Activated naive CD8-positive, alpha-beta T cell treated with anti-CD3 and anti-CD28 coated beads for 36 hours (primary cell): Measurements from ENCODE around the gene LMO4. TPM values are rescaled to one million over a fixed set of nuclear protein-coding genes. Genes with fewer than 3 reads are reported as not detected.
A peak's percentile ranks its signal among the peaks of the same experiment; 100 is the strongest.

Experiments used
- DNase-seq: peaks from one replicate; pipeline ENCODE4 v3.0.0; 2021
- H3K27ac Mint-ChIP-seq: one replicate; pipeline ENCODE4 v1.8.0; 2022; ENCODE audit warnings: mild to moderate bottlenecking, moderate library complexity, mixed read lengths
- H3K27me3 Mint-ChIP-seq: one replicate; pipeline ENCODE4 v1.8.0; 2022; ENCODE audit warnings: mild to moderate bottlenecking, mixed read lengths
- H3K36me3 Mint-ChIP-seq: one replicate; pipeline ENCODE4 v1.8.0; 2021; ENCODE audit warnings: mild to moderate bottlenecking, mixed read lengths
- H3K4me1 Mint-ChIP-seq: one replicate; pipeline ENCODE4 v1.8.0; 2021; ENCODE audit warnings: mixed read lengths
- H3K4me3 Mint-ChIP-seq: one replicate; pipeline ENCODE4 v1.8.0; 2022; ENCODE audit warnings: mild to moderate bottlenecking, moderate library complexity, mixed read lengths
- H3K9me3 Mint-ChIP-seq: one replicate; pipeline ENCODE4 v1.8.0; 2022; ENCODE audit warnings: mixed read lengths
- total RNA-seq, 2 experiments: library from RNA; stranded (reverse); gene quantifications; one replicate each; pipeline ENCODE4 v1.2.3, GENCODE V29; 2021

LMO4 gene
- total RNA-seq, 2 experiments from 2014 or later = 29.7 to 32.8 TPM

DNA sequence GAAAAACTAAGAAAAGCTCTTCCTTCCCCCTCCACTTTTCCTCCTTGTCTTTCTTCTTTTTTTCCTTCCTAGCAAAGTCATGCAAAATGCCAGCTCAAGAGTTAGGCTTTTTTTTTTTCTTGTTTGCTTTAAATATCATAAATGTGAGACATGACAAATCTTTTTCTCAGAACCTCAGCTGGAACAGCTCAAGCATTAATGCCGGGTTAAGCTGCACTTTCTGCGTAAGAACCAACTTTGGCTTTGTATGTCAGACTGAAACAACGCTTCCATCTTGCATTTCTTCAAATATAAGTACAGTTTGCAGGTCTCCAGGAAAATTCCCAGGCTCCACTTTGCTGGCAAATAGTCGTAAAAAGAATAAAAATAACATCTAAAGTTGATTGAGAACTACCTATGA lies 20.7 kb upstream of the LMO4 start:
- Mint-ChIP-seq H3K27ac (no peak overlapping the region), H3K4me1 (no peaks in the 10 kb centered on the region), H3K27me3 (no peaks in the 10 kb centered on the region), H3K4me3 (no peak overlapping the region), H3K36me3 (no peaks in the 10 kb centered on the region), H3K9me3 (no peaks in the 10 kb centered on the region)
- no peak for DNase-seq

DNA sequence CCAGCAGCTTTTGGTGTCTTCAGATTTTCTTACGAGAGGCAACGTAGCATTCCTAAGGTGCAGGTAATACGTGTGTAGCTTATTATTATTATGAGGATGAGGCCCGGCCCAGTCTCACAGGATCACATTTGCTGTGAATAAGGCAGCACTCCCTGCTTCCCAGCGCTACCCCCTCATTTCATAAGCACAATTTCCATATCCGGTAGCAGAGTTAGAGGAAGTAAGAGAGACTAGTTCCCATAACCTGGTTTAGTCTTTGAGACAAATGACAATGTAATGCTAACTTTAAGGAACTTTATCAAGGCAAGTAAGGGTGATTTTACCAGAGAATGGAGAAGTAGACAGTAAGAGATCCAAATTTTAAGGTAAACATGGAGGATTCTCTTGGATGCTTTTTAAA lies 14.6 kb upstream of the LMO4 start:
- Mint-ChIP-seq H3K36me3 (no peaks in the 10 kb centered on the region), H3K27me3 (peaks cover 6% of the 10 kb centered on the region), H3K9me3 (no peaks in the 10 kb centered on the region), H3K4me1 (peaks cover 3% of the 10 kb centered on the region), H3K4me3 (no peak overlapping the region), H3K27ac (no peak overlapping the region)
- no peak for DNase-seq

DNA sequence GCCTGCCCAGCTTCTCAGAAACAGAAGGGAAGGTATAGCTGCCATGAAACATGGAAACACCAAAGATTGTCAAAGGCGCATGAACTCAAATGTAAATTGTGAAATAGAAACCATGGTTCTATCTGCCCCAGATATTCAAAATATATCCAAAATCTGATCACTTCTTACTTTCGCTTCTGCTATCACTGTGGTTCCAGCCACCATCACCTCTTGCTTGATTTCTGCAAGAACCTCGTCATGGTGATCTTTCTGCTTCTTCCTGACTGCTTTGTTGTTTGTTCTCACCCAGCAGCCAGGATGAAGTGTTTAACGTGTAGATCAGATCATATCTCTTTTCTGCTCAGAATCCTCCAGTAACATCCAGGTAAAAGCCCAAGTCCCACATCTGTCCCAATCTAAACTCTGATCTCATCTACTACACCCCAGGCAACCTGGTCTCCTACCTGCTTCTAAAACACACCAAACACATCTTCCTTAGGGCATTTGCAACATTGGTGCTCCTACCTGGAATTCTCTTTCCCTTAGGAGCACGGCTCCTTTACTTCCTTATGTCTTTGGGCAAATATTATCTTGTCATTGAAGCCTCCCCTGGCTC lies 10.5 kb upstream of the LMO4 start:
- no peak for DNase-seq
- no peaks in the 10 kb centered on the region for H3K36me3 Mint-ChIP-seq
- no peaks in the 10 kb centered on the region for H3K9me3 Mint-ChIP-seq
- H3K4me3 Mint-ChIP-seq = no peak overlapping the region
- H3K27me3 Mint-ChIP-seq = peaks cover 6% of the 10 kb centered on the region
- peaks cover 3% of the 10 kb centered on the region for H3K4me1 Mint-ChIP-seq
- no peak overlapping the region for H3K27ac Mint-ChIP-seq

DNA sequence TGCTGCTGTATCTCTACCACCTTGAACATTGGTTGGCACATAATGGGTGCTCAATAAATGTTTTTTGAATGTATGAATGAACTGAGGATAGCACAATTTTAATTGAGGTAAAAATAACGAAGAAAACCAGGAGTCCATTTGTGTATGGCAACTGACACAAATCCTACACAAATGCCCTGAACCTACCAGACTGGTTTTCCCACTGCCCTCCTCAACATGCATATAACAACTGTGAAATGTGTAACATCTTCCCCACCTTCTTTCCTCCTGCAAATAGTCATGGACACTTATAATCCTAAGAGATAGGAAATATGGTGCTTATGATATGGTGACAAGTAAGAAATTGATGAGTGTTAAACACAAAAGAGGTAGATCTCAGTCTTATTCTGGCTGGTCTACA lies 9.9 kb upstream of the LMO4 start:
- Mint-ChIP-seq H3K27me3 (peaks cover 6% of the 10 kb centered on the region), H3K4me3 (no peak overlapping the region), H3K27ac (no peak overlapping the region), H3K9me3 (no peaks in the 10 kb centered on the region), H3K36me3 (no peaks in the 10 kb centered on the region), H3K4me1 (peaks cover 3% of the 10 kb centered on the region)
- DNase-seq = no peak

DNA sequence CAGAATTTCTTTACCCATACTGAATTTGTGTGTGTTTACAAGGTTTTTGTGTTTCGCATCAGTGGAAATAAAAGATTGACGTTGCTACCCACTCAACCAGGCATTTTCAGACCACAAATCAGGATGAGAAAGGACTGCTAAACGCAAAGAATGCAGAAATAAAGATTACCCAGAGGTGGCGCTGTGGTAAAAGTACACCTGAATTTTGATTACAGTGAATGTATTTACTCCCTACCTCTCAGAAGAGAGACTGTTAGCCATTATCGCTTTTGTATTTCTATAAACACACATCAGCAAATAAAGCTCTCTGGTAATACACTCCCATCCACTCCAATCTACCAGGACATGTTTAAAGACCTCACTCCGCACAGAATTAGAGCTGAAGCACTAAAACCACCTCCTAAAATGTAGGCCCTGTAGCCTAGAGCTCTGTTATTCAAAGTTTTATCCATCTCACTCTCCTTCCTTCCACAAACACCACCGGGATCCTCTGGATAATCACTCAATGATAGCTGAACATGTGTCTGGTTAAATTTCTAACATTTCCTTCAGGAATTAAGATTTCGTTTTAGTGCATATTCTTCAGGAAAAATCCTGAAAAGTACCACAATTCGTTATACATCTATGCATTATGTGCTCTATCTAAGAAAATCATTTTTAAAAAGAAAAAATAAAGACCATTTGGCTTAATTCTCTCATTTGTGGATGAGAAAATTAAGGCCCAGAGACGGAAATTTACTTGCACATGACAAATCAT lies 2.5 kb upstream of the LMO4 start:
- H3K4me1 Mint-ChIP-seq = peaks cover 19% of the 10 kb centered on the region
- H3K36me3 Mint-ChIP-seq = peaks cover 5% of the 10 kb centered on the region
- H3K27me3 Mint-ChIP-seq = no peaks in the 10 kb centered on the region
- no peaks in the 10 kb centered on the region for H3K9me3 Mint-ChIP-seq
- no peak overlapping the region for H3K27ac Mint-ChIP-seq
- peak; percentile 20 for DNase-seq
- H3K4me3 Mint-ChIP-seq = no peak overlapping the region

DNA sequence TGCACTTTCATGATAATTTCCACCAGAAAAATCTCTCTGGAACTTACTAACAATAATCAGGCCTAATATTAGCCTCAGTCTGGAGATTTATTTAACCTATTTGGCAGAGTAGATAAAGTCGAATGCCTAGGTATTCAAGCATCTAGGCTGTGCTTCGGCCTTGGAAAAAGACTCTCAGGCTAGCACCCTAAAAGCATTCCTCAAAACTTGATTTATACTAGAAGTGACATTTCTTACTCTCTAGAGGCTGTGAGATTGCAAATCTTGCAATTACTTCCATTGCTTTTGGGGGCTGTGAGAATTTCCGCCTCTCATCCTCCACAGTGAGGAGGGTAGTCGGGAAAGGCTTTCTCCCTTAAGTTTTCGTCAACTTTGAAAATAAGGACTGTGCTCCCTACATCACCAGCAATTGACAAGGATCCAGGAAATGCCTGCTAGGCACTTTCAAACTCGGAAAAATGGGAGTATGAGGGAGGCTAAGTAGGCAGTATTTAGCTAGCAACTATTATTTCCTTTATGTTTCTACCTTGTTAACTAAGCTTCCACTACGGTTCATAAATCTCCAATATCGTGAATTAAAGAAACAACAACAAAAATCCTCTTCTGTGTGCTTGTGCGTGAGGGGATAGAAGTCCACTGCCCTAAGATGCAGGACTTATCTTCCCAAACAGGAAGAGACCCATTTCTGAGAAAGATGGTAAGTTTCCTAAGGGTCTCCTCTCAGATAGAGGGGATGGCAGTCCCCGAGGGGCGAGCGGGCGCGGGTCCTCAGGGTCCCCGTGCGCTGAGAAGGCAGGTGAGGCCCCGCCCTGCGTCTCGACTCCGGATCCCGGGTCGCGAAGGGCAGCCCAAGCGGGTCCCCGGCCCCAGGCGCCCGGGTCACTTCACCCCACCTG lies 1.1 kb upstream of the LMO4 start:
- Mint-ChIP-seq H3K27ac (peak overlapping the region; percentile 89), H3K36me3 (peaks cover 12% of the 10 kb centered on the region), H3K9me3 (no peaks in the 10 kb centered on the region), H3K4me3 (peak overlapping the region; percentile 87), H3K27me3 (no peaks in the 10 kb centered on the region), H3K4me1 (peaks cover 27% of the 10 kb centered on the region)
- DNase-seq = no peak

DNA sequence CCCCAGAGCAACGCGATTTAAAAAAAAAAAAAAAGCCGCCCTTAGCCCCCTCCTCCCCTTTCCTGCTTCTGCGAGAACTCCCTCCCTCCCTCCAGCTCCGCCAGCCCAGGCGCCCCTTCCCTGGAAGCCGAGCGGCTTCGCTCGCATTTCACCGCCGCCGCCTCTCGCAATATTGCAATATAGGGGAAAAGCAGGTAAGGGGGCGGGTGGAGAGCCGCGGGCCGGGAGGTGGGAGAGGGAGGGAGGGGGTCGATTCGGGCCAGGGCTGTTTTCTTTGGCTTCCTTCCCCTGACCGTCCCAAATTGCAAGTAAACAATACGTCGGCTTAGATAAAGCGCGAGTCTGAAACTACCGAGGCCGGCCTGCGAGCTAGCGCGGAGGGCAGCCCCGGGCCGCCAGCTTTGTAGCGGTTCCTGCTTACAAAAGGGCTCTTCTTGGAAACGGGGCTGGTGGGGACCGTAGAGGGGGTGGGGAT lies 408 bp downstream of the LMO4 start:
- Mint-ChIP-seq H3K4me1 (peaks cover 39% of the 10 kb centered on the region), H3K27ac (peak overlapping the region; percentile 95), H3K4me3 (peak overlapping the region; percentile 85), H3K36me3 (peaks cover 22% of the 10 kb centered on the region), H3K27me3 (no peaks in the 10 kb centered on the region), H3K9me3 (no peaks in the 10 kb centered on the region)
- peak; percentile 55 for DNase-seq

DNA sequence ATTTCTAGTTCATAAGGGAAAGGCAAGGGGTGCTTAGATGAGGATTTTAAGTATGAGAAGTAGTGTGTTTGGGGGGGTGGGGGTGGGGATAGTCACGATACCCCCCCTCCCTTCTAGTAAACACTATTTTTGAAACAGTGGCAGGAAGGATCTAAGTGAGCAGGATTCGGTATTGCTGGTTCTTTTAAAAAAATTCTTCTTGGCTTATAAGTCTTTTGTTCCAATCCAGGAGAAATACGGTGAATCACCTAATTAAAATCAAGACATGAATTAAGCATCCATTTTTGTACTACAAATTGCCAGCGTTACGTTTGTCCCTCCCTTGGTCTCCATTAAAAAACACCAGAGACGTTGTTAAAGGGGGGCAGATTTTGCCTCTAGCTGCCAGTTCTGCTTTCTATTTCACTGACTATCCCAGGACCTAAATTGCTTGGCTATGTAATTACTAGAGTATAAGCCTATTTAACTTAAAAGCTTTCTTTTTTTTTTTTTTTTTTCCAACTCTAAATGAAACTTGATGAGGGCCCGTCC lies 911 bp downstream of the LMO4 start:
- H3K9me3 Mint-ChIP-seq = no peaks in the 10 kb centered on the region
- peaks cover 22% of the 10 kb centered on the region for H3K36me3 Mint-ChIP-seq
- H3K4me3 Mint-ChIP-seq = peak overlapping the region; percentile 85
- H3K27me3 Mint-ChIP-seq = no peaks in the 10 kb centered on the region
- peak; percentile 2 for DNase-seq
- H3K4me1 Mint-ChIP-seq = peaks cover 43% of the 10 kb centered on the region
- H3K27ac Mint-ChIP-seq = peak overlapping the region; percentile 95

DNA sequence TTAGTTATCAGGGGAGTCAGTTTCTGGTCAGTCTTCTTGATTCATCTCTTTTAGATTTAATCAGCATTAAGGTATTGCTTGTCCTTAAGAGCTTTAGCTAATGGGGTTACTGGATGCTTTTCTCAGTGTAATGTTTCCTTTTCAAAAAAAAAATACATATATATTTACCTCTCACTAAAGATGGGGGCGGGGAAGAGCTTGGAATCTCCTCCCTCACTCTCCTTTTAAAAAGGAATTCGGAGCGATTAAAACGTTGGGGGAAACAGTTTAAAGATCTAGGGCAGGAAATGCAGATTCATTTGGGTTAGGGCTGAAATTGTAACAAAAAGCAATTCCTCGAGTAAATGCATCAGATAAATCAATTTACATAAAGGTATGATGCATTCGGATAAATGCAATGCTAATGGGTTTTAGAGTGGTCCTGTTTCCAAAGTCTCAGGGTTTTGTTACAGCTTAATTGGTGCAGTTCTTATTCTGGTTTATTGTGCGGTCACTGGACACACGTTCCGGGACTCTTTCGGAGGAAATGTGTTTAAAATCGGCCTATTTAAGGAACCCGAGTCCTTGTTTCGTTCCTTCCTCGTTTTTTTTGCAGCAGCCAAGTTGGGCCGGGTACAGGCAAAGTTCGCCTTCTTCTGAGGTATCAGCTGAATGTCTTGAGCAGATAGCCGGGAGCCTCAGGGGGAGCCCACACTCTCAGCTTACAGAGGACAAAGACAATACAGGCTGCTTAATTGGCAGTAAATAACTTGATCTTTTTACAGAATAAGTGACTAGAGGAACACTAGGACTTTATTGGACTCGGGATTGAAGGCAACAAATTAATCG lies 1.6 kb downstream of the LMO4 start:
- H3K36me3 Mint-ChIP-seq = peaks cover 22% of the 10 kb centered on the region
- peaks cover 43% of the 10 kb centered on the region for H3K4me1 Mint-ChIP-seq
- peak overlapping the region; percentile 85 for H3K4me3 Mint-ChIP-seq
- H3K9me3 Mint-ChIP-seq = no peaks in the 10 kb centered on the region
- peak; percentile 8 for DNase-seq
- peak overlapping the region; percentile 95 for H3K27ac Mint-ChIP-seq
- H3K27me3 Mint-ChIP-seq = no peaks in the 10 kb centered on the region

DNA sequence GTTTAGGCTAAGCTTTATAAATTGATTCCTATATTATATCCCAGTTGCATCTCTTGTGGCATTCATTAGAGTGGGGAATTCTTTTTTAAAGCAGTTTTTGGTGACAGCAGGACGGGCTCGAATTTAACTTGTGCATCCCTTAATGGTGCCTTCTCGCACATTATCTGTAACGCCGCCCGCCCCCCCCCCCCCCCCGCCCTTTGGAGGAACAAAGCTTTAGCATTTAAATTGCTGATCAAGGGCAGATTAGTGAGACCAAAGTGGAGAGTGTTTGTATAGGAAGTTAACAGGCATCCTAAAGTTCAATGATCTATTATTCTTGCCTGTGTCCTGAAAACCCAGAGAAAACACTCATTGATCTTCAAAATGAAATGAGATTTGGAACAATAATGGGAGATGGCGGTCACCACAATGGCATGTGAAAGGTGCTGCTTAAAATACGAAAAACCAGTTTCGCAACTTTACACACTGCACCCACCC lies 2.2 kb downstream of the LMO4 start:
- H3K27me3 Mint-ChIP-seq = no peaks in the 10 kb centered on the region
- peak overlapping the region; percentile 85 for H3K4me3 Mint-ChIP-seq
- peaks cover 46% of the 10 kb centered on the region for H3K4me1 Mint-ChIP-seq
- no peaks in the 10 kb centered on the region for H3K9me3 Mint-ChIP-seq
- H3K36me3 Mint-ChIP-seq = peaks cover 22% of the 10 kb centered on the region
- DNase-seq = no peak
- peak overlapping the region; percentile 95 for H3K27ac Mint-ChIP-seq

DNA sequence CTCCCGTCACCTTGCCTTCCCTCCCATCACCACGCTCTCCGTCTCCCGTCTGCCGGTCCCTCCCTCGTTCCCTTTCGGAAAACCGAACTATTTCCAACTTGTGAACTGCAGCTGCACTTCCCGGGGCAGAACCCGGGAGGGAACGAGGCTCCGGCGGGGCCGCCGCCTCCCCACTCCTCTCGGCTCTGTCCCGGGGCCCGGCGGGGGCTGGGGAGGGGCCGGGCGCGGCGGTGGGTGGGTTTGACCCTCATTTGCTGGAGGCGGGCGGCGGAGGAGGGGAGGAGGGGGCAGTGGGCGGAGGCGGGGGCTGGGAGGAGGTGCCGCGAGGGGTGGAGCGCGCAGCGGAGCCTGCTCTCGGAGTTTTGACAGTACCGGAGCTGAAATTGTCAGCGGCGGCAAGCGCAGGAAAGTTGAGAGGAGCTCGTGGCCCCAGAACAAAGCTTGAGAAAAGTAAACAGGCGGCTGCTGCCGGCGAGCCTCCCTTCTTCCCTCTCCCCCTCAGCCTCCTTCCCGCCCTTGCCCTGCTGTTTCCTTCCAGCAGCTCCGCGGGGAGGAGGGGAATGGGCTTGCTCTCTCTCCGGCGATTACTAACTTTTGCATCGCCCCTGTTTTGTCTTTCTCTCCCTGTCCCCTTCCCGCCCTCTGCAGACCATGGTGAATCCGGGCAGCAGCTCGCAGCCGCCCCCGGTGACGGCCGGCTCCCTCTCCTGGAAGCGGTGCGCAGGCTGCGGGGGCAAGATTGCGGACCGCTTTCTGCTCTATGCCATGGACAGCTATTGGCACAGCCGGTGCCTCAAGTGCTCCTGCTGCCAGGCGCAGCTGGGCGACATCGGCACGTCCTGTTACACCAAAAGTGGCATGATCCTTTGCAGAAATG lies 2.9 kb downstream of the LMO4 start:
- H3K9me3 Mint-ChIP-seq = no peaks in the 10 kb centered on the region
- H3K36me3 Mint-ChIP-seq = peaks cover 23% of the 10 kb centered on the region
- no peaks in the 10 kb centered on the region for H3K27me3 Mint-ChIP-seq
- peak overlapping the region; percentile 85 for H3K4me3 Mint-ChIP-seq
- DNase-seq = peak; percentile 51
- H3K4me1 Mint-ChIP-seq = peaks cover 46% of the 10 kb centered on the region
- H3K27ac Mint-ChIP-seq = peak overlapping the region; percentile 76

DNA sequence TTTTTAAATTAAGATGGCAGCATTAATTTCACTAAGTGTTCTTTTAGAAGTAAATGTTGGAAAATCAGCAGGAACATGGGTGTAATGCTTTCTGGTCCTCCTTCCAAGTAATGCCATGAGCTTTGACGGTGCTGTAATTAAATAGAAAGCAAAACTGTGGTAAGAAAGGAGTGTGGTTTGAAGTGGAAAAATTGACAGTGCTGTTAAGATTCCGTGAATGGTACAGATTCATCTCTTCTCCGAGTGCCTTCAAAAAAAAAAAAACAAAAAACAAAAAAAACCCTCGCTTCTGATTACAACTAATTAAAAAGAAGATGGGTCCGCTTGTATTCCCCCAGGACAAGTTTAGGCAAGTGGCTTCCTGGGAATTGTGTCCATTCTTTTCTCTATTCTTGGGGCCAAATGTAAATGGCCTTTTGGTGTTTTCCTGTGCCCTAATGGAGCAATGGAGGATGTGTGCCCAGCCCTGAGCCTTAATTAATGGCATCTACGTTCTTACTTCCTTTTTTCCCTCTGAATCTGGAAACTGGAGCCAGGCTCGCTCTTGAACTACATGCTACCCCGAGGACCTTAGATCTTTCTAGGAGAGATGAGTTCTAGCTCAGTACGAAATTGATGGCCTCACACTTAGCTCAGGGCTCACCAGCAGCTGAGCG lies 5.1 kb downstream of the LMO4 start:
- peaks cover 59% of the 10 kb centered on the region for H3K4me1 Mint-ChIP-seq

More for the DNA sequence above, 5.1 kb downstream of the LMO4 start:
- peak; percentile 5 for DNase-seq
- Mint-ChIP-seq H3K36me3 (peaks cover 32% of the 10 kb centered on the region), H3K27ac (peak overlapping the region; percentile 97), H3K4me3 (peak overlapping the region; percentile 85), H3K27me3 (no peaks in the 10 kb centered on the region), H3K9me3 (no peaks in the 10 kb centered on the region)
